K562 (cell line): ENCODE results near the gene RBM4B. TPM values are rescaled to one million over a fixed set of nuclear protein-coding genes. Genes with fewer than 3 reads are reported as not detected.

Experiments used
- FOSL1 ChIP-seq: fragments of 200-800 bp; sonication (Bioruptor generic); conservative IDR thresholded peaks from 2 replicates; pipeline ENCODE4 v1.6.1; 2016; ENCODE audit warnings: missing genetic modification characterization, missing compliant biosample characterization
- HEY1 ChIP-seq: fragments of 250-450 bp; sonication (Bioruptor Pico); IDR thresholded peaks from 2 replicates; pipeline ENCODE4 v1.5.0; 2020; ENCODE audit warnings: mild to moderate bottlenecking, moderate library complexity, borderline replicate concordance
- KLF10 ChIP-seq: fragments of 250-450 bp; sonication (Bioruptor Pico); IDR thresholded peaks from 2 replicates; pipeline ENCODE4 v1.6.1; 2021; ENCODE audit warnings: matching md5 sums
- MECOM ChIP-seq: fragments of 250-450 bp; sonication (Bioruptor Pico); IDR thresholded peaks from 2 replicates; pipeline ENCODE4 v1.8.0; 2022; ENCODE audit warnings: inconsistent platforms
- NCOA2 ChIP-seq, 2 experiments: fragments of 450-650 bp; IDR thresholded peaks; 2 replicates each; pipeline ENCODE4 v1.6.1; 2018; ENCODE audit warnings: mild to moderate bottlenecking in 2 of 2, moderate library complexity in 1 of 2; ENCODE audit not compliant: partially characterized antibody in 2 of 2
- NCOA4 ChIP-seq: fragments of 450-650 bp; IDR thresholded peaks from 2 replicates; pipeline ENCODE4 v1.6.1; 2018; ENCODE audit warnings: mild to moderate bottlenecking; ENCODE audit not compliant: partially characterized antibody
- NCOR1 ChIP-seq: fragments of 450-650 bp; IDR thresholded peaks from 2 replicates; pipeline ENCODE4 v1.6.1; 2016; ENCODE audit warnings: mild to moderate bottlenecking, moderate library complexity
- PHF20 ChIP-seq: fragments of 450-650 bp; IDR thresholded peaks from 2 replicates; pipeline ENCODE4 v1.6.1; 2018; ENCODE audit not compliant: partially characterized antibody
- TAF15 ChIP-seq: fragments of 200-400 bp; formaldehyde crosslinking; IDR thresholded peaks from 2 replicates; pipeline ENCODE4 v1.6.1; 2017; ENCODE audit warnings: mild to moderate bottlenecking, low read depth, low read length, moderate library complexity
- ZKSCAN1 ChIP-seq: fragments of 150-350 bp; IDR thresholded peaks from 2 replicates; pipeline ENCODE4 v1.6.1; 2016; ENCODE audit warnings: low read depth, low read length
- ZNF586 ChIP-seq: fragments of 450-650 bp; formaldehyde crosslinking; conservative IDR thresholded peaks from 2 replicates; pipeline ENCODE4 v1.4.0; 2020; ENCODE audit warnings: mild to moderate bottlenecking, moderate library complexity
- polyA plus RNA-seq, 8 experiments: library from polyadenylated mRNA; depleted of rRNA in 4 of 8; stranded (reverse) in 5 of 8; unstranded in 3 of 8; fragments of >200 nt; fragmentation: Nextera tagmentation in 2 of 8; fragmentation: Illumina TruSeq in 1 of 8; extraction: Ambion mirVana in 2 of 8; extraction: Trizol in 1 of 8; gene quantifications; 2 replicates each; pipeline versions ENCODE4 v1.2.1 to v1.2.3, GENCODE V29; 2011 to 2014; ENCODE audit warnings: inconsistent platforms in 1 of 8, missing spikeins in 1 of 8
- total RNA-seq, 7 experiments: library from RNA; depleted of rRNA in 6 of 7; stranded (reverse); fragments of >200 nt in 6 of 7; fragmentation: Illumina TruSeq in 2 of 7; extraction: Trizol in 2 of 7; gene quantifications; 2 replicates each; pipeline versions ENCODE4 v1.2.1 to v1.2.3, GENCODE V29; 2011 to 2021; ENCODE audit warnings: low replicate concordance in 1 of 7
- TF ChIP-seq, protein P1 (sequence below), 2 experiments: fragments of 450-650 bp in 1 of 2; sonication (generic) in 1 of 2; formaldehyde crosslinking in 1 of 2; IDR thresholded peaks; 2 replicates each; pipeline versions ENCODE4 v1.7.1 to v1.9.0; 2016 to 2022; ENCODE audit warnings: inconsistent platforms in 1 of 2, mild to moderate bottlenecking in 1 of 2, missing genetic modification reagents in 1 of 2
- TF ChIP-seq, protein P2 (sequence below): sonication (generic); formaldehyde crosslinking; IDR thresholded peaks from 2 replicates; pipeline ENCODE4 v1.8.0; 2023; ENCODE audit warnings: mild to moderate bottlenecking, missing genetic modification reagents
- TF ChIP-seq, protein P3 (sequence below): fragments of 250-450 bp; sonication (Bioruptor Pico); IDR thresholded peaks from 2 replicates; pipeline ENCODE4 v1.8.0; 2021; ENCODE audit warnings: moderate library complexity, mild to moderate bottlenecking, inconsistent platforms

Gene RBM4B
- total and polyA plus RNA-seq, 9 of the 15 experiments (the other 6 are each of a cell fraction or from before 2014, with no cell fraction given) = 14.6 to 39.9 (median 23.3) TPM

DNA sequence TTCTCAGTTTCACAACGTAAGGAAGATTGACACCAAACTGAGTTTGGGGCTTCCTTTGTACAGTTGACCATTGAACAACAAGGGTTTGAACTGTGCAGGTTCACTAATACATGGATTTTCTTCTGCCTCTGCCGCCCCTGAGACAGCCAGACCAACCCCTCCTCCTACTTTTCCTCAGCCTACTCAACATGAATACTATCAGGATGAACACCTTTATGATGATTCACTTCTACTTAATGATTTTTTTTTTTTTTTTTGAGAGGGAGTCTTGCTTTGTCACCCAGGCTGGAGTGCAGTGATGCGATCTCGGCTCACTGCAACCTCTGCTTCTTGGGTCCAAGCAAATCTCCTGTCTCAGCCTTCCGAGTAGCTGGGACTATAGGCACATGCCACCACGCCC lies 24.6 kb downstream of the RBM4B start (continued):
- no peak for TF ChIP-seq NCOA2 (IDR thresholded peaks at IDR 0.05; ENCODE audit: partially characterized antibody in 2 of 2)
- TF ChIP-seq NCOR1 = 0 out of 2 replicates have a peak, but pooled peaks have one; percentile 47
- no peak for TF ChIP-seq NCOA4
- TF ChIP-seq, protein P1, sequence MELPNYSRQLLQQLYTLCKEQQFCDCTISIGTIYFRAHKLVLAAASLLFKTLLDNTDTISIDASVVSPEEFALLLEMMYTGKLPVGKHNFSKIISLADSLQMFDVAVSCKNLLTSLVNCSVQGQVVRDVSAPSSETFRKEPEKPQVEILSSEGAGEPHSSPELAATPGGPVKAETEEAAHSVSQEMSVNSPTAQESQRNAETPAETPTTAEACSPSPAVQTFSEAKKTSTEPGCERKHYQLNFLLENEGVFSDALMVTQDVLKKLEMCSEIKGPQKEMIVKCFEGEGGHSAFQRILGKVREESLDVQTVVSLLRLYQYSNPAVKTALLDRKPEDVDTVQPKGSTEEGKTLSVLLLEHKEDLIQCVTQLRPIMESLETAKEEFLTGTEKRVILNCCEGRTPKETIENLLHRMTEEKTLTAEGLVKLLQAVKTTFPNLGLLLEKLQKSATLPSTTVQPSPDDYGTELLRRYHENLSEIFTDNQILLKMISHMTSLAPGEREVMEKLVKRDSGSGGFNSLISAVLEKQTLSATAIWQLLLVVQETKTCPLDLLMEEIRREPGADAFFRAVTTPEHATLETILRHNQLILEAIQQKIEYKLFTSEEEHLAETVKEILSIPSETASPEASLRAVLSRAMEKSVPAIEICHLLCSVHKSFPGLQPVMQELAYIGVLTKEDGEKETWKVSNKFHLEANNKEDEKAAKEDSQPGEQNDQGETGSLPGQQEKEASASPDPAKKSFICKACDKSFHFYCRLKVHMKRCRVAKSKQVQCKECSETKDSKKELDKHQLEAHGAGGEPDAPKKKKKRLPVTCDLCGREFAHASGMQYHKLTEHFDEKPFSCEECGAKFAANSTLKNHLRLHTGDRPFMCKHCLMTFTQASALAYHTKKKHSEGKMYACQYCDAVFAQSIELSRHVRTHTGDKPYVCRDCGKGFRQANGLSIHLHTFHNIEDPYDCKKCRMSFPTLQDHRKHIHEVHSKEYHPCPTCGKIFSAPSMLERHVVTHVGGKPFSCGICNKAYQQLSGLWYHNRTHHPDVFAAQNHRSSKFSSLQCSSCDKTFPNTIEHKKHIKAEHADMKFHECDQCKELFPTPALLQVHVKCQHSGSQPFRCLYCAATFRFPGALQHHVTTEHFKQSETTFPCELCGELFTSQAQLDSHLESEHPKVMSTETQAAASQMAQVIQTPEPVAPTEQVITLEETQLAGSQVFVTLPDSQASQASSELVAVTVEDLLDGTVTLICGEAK (IDR thresholded peaks at IDR 0.05) = no peak
- TF ChIP-seq, protein P1 (CRISPR knock-in tag; IDR thresholded peaks at IDR 0.05) = no peak
- no peak for TF ChIP-seq ZNF586 (CRISPR knock-in tag)
- no peak for TF ChIP-seq ZKSCAN1
- no peak for TF ChIP-seq MECOM (CRISPR knock-in tag)
- TF ChIP-seq FOSL1 (tag) = peak; percentile 78
- no peak for TF ChIP-seq HEY1
- TF ChIP-seq, protein P2, sequence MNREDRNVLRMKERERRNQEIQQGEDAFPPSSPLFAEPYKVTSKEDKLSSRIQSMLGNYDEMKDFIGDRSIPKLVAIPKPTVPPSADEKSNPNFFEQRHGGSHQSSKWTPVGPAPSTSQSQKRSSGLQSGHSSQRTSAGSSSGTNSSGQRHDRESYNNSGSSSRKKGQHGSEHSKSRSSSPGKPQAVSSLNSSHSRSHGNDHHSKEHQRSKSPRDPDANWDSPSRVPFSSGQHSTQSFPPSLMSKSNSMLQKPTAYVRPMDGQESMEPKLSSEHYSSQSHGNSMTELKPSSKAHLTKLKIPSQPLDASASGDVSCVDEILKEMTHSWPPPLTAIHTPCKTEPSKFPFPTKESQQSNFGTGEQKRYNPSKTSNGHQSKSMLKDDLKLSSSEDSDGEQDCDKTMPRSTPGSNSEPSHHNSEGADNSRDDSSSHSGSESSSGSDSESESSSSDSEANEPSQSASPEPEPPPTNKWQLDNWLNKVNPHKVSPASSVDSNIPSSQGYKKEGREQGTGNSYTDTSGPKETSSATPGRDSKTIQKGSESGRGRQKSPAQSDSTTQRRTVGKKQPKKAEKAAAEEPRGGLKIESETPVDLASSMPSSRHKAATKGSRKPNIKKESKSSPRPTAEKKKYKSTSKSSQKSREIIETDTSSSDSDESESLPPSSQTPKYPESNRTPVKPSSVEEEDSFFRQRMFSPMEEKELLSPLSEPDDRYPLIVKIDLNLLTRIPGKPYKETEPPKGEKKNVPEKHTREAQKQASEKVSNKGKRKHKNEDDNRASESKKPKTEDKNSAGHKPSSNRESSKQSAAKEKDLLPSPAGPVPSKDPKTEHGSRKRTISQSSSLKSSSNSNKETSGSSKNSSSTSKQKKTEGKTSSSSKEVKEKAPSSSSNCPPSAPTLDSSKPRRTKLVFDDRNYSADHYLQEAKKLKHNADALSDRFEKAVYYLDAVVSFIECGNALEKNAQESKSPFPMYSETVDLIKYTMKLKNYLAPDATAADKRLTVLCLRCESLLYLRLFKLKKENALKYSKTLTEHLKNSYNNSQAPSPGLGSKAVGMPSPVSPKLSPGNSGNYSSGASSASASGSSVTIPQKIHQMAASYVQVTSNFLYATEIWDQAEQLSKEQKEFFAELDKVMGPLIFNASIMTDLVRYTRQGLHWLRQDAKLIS (CRISPR knock-in tag) = no peak
- no peak for TF ChIP-seq KLF10 (CRISPR knock-in tag)
- TF ChIP-seq, protein P3, sequence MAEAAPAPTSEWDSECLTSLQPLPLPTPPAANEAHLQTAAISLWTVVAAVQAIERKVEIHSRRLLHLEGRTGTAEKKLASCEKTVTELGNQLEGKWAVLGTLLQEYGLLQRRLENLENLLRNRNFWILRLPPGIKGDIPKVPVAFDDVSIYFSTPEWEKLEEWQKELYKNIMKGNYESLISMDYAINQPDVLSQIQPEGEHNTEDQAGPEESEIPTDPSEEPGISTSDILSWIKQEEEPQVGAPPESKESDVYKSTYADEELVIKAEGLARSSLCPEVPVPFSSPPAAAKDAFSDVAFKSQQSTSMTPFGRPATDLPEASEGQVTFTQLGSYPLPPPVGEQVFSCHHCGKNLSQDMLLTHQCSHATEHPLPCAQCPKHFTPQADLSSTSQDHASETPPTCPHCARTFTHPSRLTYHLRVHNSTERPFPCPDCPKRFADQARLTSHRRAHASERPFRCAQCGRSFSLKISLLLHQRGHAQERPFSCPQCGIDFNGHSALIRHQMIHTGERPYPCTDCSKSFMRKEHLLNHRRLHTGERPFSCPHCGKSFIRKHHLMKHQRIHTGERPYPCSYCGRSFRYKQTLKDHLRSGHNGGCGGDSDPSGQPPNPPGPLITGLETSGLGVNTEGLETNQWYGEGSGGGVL (CRISPR knock-in tag) = no peak
- no peak for TF ChIP-seq TAF15
- no peak for TF ChIP-seq PHF20
